Hepatocyte (in vitro differentiated cells): ENCODE measurements around the gene CLDN34. TPM values are rescaled to one million over a fixed set of nuclear protein-coding genes. Genes with fewer than 3 reads are reported as not detected.

Experiments
- DNase-seq: peaks from one replicate; pipeline ENCODE4 v3.0.0-alpha.2; 2016; ENCODE audit warnings: low spot score
- H2AFZ ChIP-seq: fragments of 200-600 bp; sonication (generic); 2 replicates; pipeline ENCODE4 v1.6.0; 2016; ENCODE audit warnings: antibody characterized with exemption, mild to moderate bottlenecking
- H3K27ac ChIP-seq: fragments of 200-600 bp; sonication (generic); 2 replicates; pipeline ENCODE4 v1.5.1; 2016; ENCODE audit warnings: mild to moderate bottlenecking
- H3K27me3 ChIP-seq: fragments of 200-600 bp; sonication (generic); 2 replicates; pipeline ENCODE4 v1.6.1; 2016
- H3K36me3 ChIP-seq: fragments of 200-600 bp; sonication (generic); replicated peaks from 2 replicates; pipeline ENCODE4 v1.5.1; 2016; ENCODE audit warnings: low read depth; ENCODE audit not compliant: insufficient read depth
- H3K4me1 ChIP-seq: fragments of 200-600 bp; sonication (generic); 2 replicates; pipeline ENCODE4 v1.5.1; 2016; ENCODE audit warnings: mild to moderate bottlenecking, moderate library complexity; ENCODE audit not compliant: insufficient read depth
- H3K4me2 ChIP-seq: fragments of 200-600 bp; sonication (generic); 2 replicates; pipeline ENCODE4 v1.6.0; 2016
- H3K4me3 ChIP-seq: fragments of 200-600 bp; sonication (generic); 2 replicates; pipeline ENCODE4 v1.5.1; 2016; ENCODE audit warnings: mild to moderate bottlenecking
- H3K79me2 ChIP-seq: fragments of 200-600 bp; sonication (generic); 2 replicates; pipeline ENCODE4 v1.6.0; 2017; ENCODE audit warnings: mild to moderate bottlenecking
- H3K9me2 ChIP-seq: fragments of 200-600 bp; sonication (generic); replicated peaks from 2 replicates; pipeline ENCODE4 v1.6.0; 2017; ENCODE audit warnings: mild to moderate bottlenecking; ENCODE audit not compliant: insufficient read depth
- H3K9me3 ChIP-seq: fragments of 200-600 bp; sonication (generic); 2 replicates; pipeline ENCODE4 v1.5.1; 2016; ENCODE audit warnings: low read depth, mild to moderate bottlenecking
- H4K20me1 ChIP-seq: fragments of 200-600 bp; sonication (generic); 2 replicates; pipeline ENCODE4 v1.6.0; 2016; ENCODE audit warnings: mild to moderate bottlenecking; ENCODE audit not compliant: insufficient read depth, poor library complexity, severe bottlenecking
- CTCF ChIP-seq: fragments of 200-600 bp; sonication (generic); IDR thresholded peaks from 2 replicates; pipeline ENCODE4 v1.5.1; 2016; ENCODE audit warnings: antibody characterized with exemption, mild to moderate bottlenecking; ENCODE audit not compliant: poor library complexity
- EZH2 ChIP-seq: fragments of 200-600 bp; sonication (generic); IDR thresholded peaks from 2 replicates; pipeline ENCODE4 v1.6.1; 2016; ENCODE audit warnings: antibody characterized with exemption, mild to moderate bottlenecking, borderline replicate concordance
- EZH2phosphoT487 ChIP-seq: fragments of 200-600 bp; sonication (generic); IDR thresholded peaks from one replicate; pipeline ENCODE4 v1.6.1; 2018; ENCODE audit warnings: antibody characterized with exemption, mild to moderate bottlenecking, low read depth, moderate library complexity; ENCODE audit not compliant: unreplicated experiment, severe bottlenecking
- WGBS: methylation state at CpG from one replicate; pipeline ENCODE4 v1.1.6; 2016; ENCODE audit warnings: low lambda C conversion rate; ENCODE audit errors: missing lambda C conversion rate; 5-methylcytosine and 5-hydroxymethylcytosine counted together
- polyA plus RNA-seq: library from polyadenylated mRNA; unstranded; fragments of >200 nt; fragmentation: Nextera tagmentation; extraction: Ambion mirVana; gene quantifications from 2 replicates; pipeline ENCODE4 v1.2.1, GENCODE V29; 2016
- total RNA-seq: library from RNA; depleted of rRNA; stranded (reverse); fragments of >200 nt; gene quantifications from 2 replicates; pipeline ENCODE4 v1.2.3, GENCODE V29; 2014

CLDN34 gene
- total and polyA plus RNA-seq, 2 experiments from 2014 or later: not detected

GRCh38 chrX:10006086-10006485 lies 38.9 kb downstream of the CLDN34 start:
- Histone ChIP-seq H3K4me2 (no peak overlapping the region), H3K36me3 (no peaks in the 10 kb centered on the region), H3K9me3 (no peaks in the 10 kb centered on the region), H3K9me2 (no peaks in the 10 kb centered on the region), H3K4me3 (no peak overlapping the region), H3K27me3 (no peaks in the 10 kb centered on the region), H2AFZ (no peak overlapping the region), H3K27ac (no peak overlapping the region), H3K79me2 (no peaks in the 10 kb centered on the region), H3K4me1 (no peaks in the 10 kb centered on the region), H4K20me1 (no peaks in the 10 kb centered on the region)
- WGBS: 80% methylated on average over 8 of the region's 8 CpGs
- DNase-seq: no peak
- TF ChIP-seq EZH2phosphoT487 (no peak), CTCF (no peak), EZH2 (no peak)

- Histone ChIP-seq H2AFZ (no peak overlapping the region), H3K9me2 (no peaks in the 10 kb centered on the region), H3K36me3 (no peaks in the 10 kb centered on the region), H3K4me2 (no peak overlapping the region), H3K79me2 (no peaks in the 10 kb centered on the region), H3K27ac (no peak overlapping the region), H4K20me1 (no peaks in the 10 kb centered on the region), H3K9me3 (no peaks in the 10 kb centered on the region), H3K4me1 (no peaks in the 10 kb centered on the region), H3K27me3 (no peaks in the 10 kb centered on the region), H3K4me3 (no peak overlapping the region)
- WGBS: 62% methylated on average over 4 of the region's 4 CpGs
- DNase-seq: no peak
- TF ChIP-seq CTCF: no peak
- no peak for TF ChIP-seq EZH2phosphoT487
- no peak for TF ChIP-seq EZH2
Observed at GRCh38 chrX:10006770-10007169, 39.6 kb downstream of the CLDN34 start.

GRCh38 chrX:10007621-10008020 lies 40.5 kb downstream of the CLDN34 start:
- Histone ChIP-seq H3K27me3 (no peaks in the 10 kb centered on the region), H3K9me2 (no peaks in the 10 kb centered on the region), H3K4me1 (no peaks in the 10 kb centered on the region), H3K27ac (no peak overlapping the region), H3K9me3 (no peaks in the 10 kb centered on the region), H3K36me3 (no peaks in the 10 kb centered on the region), H3K79me2 (no peaks in the 10 kb centered on the region), H3K4me3 (no peak overlapping the region), H3K4me2 (no peak overlapping the region), H4K20me1 (no peaks in the 10 kb centered on the region), H2AFZ (no peak overlapping the region)
- TF ChIP-seq EZH2 (no peak), CTCF (no peak), EZH2phosphoT487 (no peak)
- 55% methylated on average over 3 of the region's 3 CpGs for WGBS
- no peak for DNase-seq
